ENCODE measurements around the gene PRR13.
"Not testable (repeated sequence)": the region's sequence is repeated elsewhere in the genome, so short reads cannot be mapped to it uniquely, and the experiment has no call there.

The PRR13 gene

GRCh38 chr12:53435326-53435725 is 6.2 kb upstream of the PRR13 start:
- not testable (repeated sequence) for DNase-seq (ENCODE audit: low read depth, low spot score)

GRCh38 chr12:53439582-53439981 is 2.0 kb upstream of the PRR13 start:
- not testable (repeated sequence) for DNase-seq (ENCODE audit: low read depth, low spot score)

- no peak for DNase-seq (ENCODE audit: low read depth, low spot score)
These were observed 2.4 kb downstream of the PRR13 start for GRCh38 chr12:53443955-53444354.

GRCh38 chr12:53444593-53445325 is 3.2 kb downstream of the PRR13 start:
- DNase-seq (ENCODE audit: low read depth, low spot score): not testable (repeated sequence)

- no peak for DNase-seq (ENCODE audit: low read depth, low spot score)
These were observed 9.4 kb downstream of the PRR13 start for GRCh38 chr12:53450936-53451335.

- DNase-seq (ENCODE audit: low read depth, low spot score): peak; percentile 100
These were observed 10.2 kb downstream of the PRR13 start, which contains the start of gene PCBP2 for GRCh38 chr12:53451661-53452158. Gene PCBP2 (plus strand): TSS chr12:53452102. CDS start chr12:53454801, 2,699 bp downstream.

GRCh38 chr12:53452159-53453077 is 10.9 kb downstream of the PRR13 start:
- DNase-seq (ENCODE audit: low read depth, low spot score): peak; percentile 95

GRCh38 chr12:53453953-53454640 is 12.6 kb downstream of the PRR13 start:
- DNase-seq (ENCODE audit: low read depth, low spot score): no peak

GRCh38 chr12:53454707-53455106 is 13.2 kb downstream of the PRR13 start:
- DNase-seq (ENCODE audit: low read depth, low spot score): no peak

GRCh38 chr12:53456654-53457366 is 15.3 kb downstream of the PRR13 start:
- DNase-seq (ENCODE audit: low read depth, low spot score): no peak

GRCh38 chr12:53459097-53459496 is 17.6 kb downstream of the PRR13 start:
- DNase-seq (ENCODE audit: low read depth, low spot score): no peak

- DNase-seq (ENCODE audit: low read depth, low spot score): no peak
These were observed 19.5 kb downstream of the PRR13 start for GRCh38 chr12:53461059-53461458.

- DNase-seq (ENCODE audit: low read depth, low spot score): no peak
These were observed 20.1 kb downstream of the PRR13 start for GRCh38 chr12:53461591-53461990.

GRCh38 chr12:53462935-53463334 is 21.4 kb downstream of the PRR13 start:
- no peak for DNase-seq (ENCODE audit: low read depth, low spot score)

- DNase-seq (ENCODE audit: low read depth, low spot score): no peak
These were observed 22.4 kb downstream of the PRR13 start for GRCh38 chr12:53463802-53464560.

- no peak for DNase-seq (ENCODE audit: low read depth, low spot score)
These were observed 23.3 kb downstream of the PRR13 start for GRCh38 chr12:53464685-53465418.

GRCh38 chr12:53465679-53466078 is 24.1 kb downstream of the PRR13 start:
- no peak for DNase-seq (ENCODE audit: low read depth, low spot score)

- no peak for DNase-seq (ENCODE audit: low read depth, low spot score)
These were observed 25.1 kb downstream of the PRR13 start for GRCh38 chr12:53466640-53467039.

GRCh38 chr12:53467082-53467481 is 25.5 kb downstream of the PRR13 start:
- DNase-seq (ENCODE audit: low read depth, low spot score): no peak

GRCh38 chr12:53467880-53468279 is 26.3 kb downstream of the PRR13 start:
- DNase-seq (ENCODE audit: low read depth, low spot score): no peak
